Colonic mucosa (tissue), 4 donors: Measurements from ENCODE around the gene DLL1. TPM values are rescaled to one million over a fixed set of nuclear protein-coding genes. Genes with fewer than 3 reads are reported as not detected.

Experiments used
- DNase-seq: peaks from one replicate; pipeline ENCODE4 v3.0.0-alpha.2; 2020
- H3K27ac ChIP-seq: fragments of 200-600 bp; one replicate; pipeline ENCODE4 v1.8.0; 2021
- H3K27me3 ChIP-seq: fragments of 200-600 bp; one replicate; pipeline ENCODE4 v1.8.0; 2021
- H3K36me3 ChIP-seq: fragments of 200-600 bp; one replicate; pipeline ENCODE4 v1.8.0; 2021
- H3K4me1 ChIP-seq: fragments of 200-600 bp; one replicate; pipeline ENCODE4 v1.8.0; 2021; ENCODE audit warnings: mild to moderate bottlenecking
- H3K4me3 ChIP-seq: fragments of 200-600 bp; one replicate; pipeline ENCODE4 v1.8.0; 2021
- H3K9ac ChIP-seq, 2 donors: one replicate each; pipeline ENCODE4 v1.7.0; 2013; ENCODE audit warnings: control low read depth in 2 of 2, low read depth in 2 of 2, low read length in 2 of 2
- H3K9me3 ChIP-seq: fragments of 200-600 bp; one replicate; pipeline ENCODE4 v1.8.0; 2021
- intact Hi-C: fragments of 100-400 bp; cut with DNase I; formaldehyde crosslinking; loops from one replicate; pipeline ENCODE4 v1.14.1; 2022
- microRNA-seq: library from miRNA; unstranded; fragments of <30 nt; microRNA quantifications from one replicate; pipeline ENCODE4, GENCODE V29; 2019
- total RNA-seq, 2 donors: library from RNA; stranded (reverse); fragmentation: NEBNext Ultra II Directional in 1 of 2; extraction: Animal tissue kit (Norgen Biotek cat#: 25700) in 1 of 2; gene quantifications; one replicate each; pipeline ENCODE4 v1.2.1, GENCODE V29; 2021
- TF ChIP-seq, protein P1 (sequence below): fragments of 200-600 bp; IDR thresholded peaks from one replicate; pipeline ENCODE4 v1.8.0; 2022; ENCODE audit warnings: antibody characterized with exemption, mild to moderate bottlenecking
- donor health status: healthy.
- donor health status: DM: no; HTN: no; CAD: no.
- donor health status: DM: no; HTN: no; CAD: no.

The DLL1 gene
- total RNA-seq, 2 donors from 2014 or later, result 16.1 to 26.8 TPM

DNA sequence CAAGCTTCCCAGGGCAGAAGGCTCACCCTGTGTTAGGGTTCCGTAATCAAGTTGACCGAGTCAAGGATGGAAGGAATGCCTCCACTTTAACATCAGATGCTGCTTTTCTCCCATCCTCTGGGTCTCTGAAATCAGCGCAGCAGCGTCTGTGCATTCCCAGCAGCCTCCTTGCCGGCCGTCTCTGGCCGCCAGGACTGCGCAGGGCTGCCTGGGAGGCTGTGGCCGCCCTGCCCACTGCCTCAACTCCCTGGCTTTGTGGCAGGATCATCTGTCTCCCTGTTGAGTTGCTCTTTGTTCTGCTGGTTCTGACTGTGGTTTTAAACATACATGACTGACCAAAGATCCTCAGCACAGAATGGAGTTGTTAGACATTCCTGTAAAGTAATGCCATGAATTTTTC lies 56.5 kb downstream of the DLL1 start:
- H3K4me1 ChIP-seq, result no peaks in the 10 kb centered on the region
- no peak for DNase-seq
- no peak overlapping the region for H3K9ac ChIP-seq
- no peaks in the 10 kb centered on the region for H3K9me3 ChIP-seq
- TF ChIP-seq, protein P1, sequence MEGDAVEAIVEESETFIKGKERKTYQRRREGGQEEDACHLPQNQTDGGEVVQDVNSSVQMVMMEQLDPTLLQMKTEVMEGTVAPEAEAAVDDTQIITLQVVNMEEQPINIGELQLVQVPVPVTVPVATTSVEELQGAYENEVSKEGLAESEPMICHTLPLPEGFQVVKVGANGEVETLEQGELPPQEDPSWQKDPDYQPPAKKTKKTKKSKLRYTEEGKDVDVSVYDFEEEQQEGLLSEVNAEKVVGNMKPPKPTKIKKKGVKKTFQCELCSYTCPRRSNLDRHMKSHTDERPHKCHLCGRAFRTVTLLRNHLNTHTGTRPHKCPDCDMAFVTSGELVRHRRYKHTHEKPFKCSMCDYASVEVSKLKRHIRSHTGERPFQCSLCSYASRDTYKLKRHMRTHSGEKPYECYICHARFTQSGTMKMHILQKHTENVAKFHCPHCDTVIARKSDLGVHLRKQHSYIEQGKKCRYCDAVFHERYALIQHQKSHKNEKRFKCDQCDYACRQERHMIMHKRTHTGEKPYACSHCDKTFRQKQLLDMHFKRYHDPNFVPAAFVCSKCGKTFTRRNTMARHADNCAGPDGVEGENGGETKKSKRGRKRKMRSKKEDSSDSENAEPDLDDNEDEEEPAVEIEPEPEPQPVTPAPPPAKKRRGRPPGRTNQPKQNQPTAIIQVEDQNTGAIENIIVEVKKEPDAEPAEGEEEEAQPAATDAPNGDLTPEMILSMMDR, result no peak
- no peak overlapping the region for H3K4me3 ChIP-seq
- H3K36me3 ChIP-seq, result no peaks in the 10 kb centered on the region
- H3K27ac ChIP-seq, result no peak overlapping the region
- intact Hi-C loops, result no loop called here
- no peaks in the 10 kb centered on the region for H3K27me3 ChIP-seq

DNA sequence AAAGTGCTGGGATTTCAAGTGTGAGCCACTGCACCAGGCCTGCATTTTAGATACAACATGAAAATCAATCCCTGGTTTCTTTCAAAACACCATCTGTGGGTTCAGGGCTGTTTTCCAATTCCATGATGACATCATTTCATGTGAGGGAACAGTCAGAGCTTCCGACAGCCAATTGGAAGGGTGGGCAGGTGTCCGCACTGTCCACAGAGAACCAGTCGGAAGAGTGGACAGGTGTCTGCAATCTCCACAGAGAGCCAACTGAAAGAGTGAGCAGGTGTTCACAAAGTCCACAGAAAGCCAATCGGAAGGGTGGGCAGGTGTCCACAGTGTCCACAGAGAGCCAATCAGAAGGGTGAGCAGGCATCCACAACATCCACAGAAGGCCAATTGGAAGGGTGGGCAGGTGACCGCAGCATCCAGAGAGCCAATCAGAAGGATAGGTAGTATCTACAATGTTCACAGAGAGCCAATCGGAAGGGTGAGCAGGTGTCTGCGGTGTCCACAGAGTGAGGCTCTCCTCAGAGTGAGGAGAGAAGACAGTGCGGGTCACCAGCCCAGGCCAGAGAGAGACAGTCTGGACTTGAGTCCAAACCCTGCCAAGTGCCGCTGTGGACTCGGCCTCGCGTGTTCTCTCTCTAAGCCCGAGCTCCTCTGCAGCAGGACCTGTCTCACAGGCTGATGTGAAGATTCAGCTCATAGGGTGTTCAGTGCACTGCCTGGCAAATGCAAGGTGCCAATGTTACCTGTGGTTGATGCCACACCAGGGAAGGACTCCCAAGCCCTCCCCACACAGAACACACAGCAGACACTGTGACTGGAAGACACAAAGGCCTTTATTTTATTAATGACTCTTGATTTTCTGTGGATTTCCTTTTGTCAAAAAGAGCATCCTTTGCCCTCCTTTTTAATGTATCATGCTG lies 57.3 kb downstream of the DLL1 start:
- Histone ChIP-seq H3K27ac (no peak overlapping the region), H3K9me3 (no peaks in the 10 kb centered on the region), H3K9ac (no peak overlapping the region), H3K4me1 (no peaks in the 10 kb centered on the region), H3K4me3 (no peak overlapping the region), H3K36me3 (no peaks in the 10 kb centered on the region), H3K27me3 (no peaks in the 10 kb centered on the region)
- intact Hi-C loops, result no loop called here
- TF ChIP-seq, protein P1, result no peak
- no peak for DNase-seq

Small RNAs within 50 kb of the gene (microRNA-seq; reads per million reads assigned to microRNA genes)
- not detected for gene MIR4644

Other genes with a start within 250 kb of the DLL1 start
- gene FAM120B, start 15.7 kb upstream of the DLL1 start, total RNA-seq, result 10 to 100 TPM; 25.1 to 28.5 TPM